ENCODE data around the gene DNAH1.
A peak's percentile ranks its signal among the peaks of the same experiment; 100 is the strongest.

The DNAH1 gene

DNA sequence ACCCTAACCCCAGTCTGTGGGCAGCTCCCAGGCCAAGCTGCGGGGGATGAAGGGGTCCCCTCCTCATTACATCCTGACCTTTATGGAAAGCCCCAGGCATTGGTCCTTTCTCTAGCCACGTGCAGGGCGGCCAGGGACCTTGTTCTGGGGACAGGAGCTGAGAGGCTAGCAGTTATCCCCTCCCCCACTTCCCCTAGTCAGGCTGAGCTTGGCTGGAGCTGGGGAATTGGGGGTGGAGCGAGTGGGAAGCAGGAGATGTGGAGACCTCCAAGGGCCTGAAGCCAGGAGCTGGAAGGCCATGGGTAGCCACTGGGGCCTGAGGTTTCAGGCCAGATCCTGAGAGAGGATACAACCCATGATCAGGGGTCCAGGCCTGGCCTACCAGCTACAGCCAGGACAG lies 45.8 kb downstream of the DNAH1 start:
- Histone ChIP-seq H3K27me3 (ENCODE audit: control insufficient read depth in 1 of 2, insufficient read depth in 1 of 2, low read length in 2 of 2) (no peaks in the 10 kb centered on the region), H3K4me3 (ENCODE audit: insufficient read depth in 1 of 2, low read depth in 1 of 2, low read length in 2 of 2) (no peak overlapping the region), H3K79me1 (replicated peaks; ENCODE audit: low read length, poor library complexity, severe bottlenecking) (no peaks in the 10 kb centered on the region), H3K18ac (ENCODE audit: low read depth in 1 of 2, low read length in 2 of 2) (no peak overlapping the region), H3K14ac (ENCODE audit: low read length in 2 of 2) (no peak overlapping the region), H4K8ac (ENCODE audit: low read length) (no peak overlapping the region), H3K36me3 (ENCODE audit: control insufficient read depth in 1 of 2, insufficient read depth in 2 of 2, low read depth in 1 of 2, low read length in 2 of 2) (peaks cover 62 to 68% of the 10 kb centered on the region in 2 experiments), H2BK15ac (ENCODE audit: low read depth, poor library complexity, severe bottlenecking) (no peak overlapping the region), H3K4me1 (ENCODE audit: control insufficient read depth, insufficient read depth, low read depth, low read length) (no peaks in the 10 kb centered on the region), H3K23ac (ENCODE audit: low read length in 2 of 2) (no peak overlapping the region), H4K91ac (ENCODE audit: low read length) (no peak overlapping the region), H2BK12ac (ENCODE audit: low read length in 2 of 2) (no peak overlapping the region), H2AK5ac (ENCODE audit: low read length, severe bottlenecking) (no peak overlapping the region), H3K27ac (ENCODE audit: low read length, poor library complexity, severe bottlenecking) (no peak overlapping the region), H3K9me3 (ENCODE audit: control insufficient read depth, low read length) (no peaks in the 10 kb centered on the region), H2BK120ac (ENCODE audit: low read depth, low read length) (no peak overlapping the region), H3K9ac (ENCODE audit: low read length) (no peak overlapping the region), H2BK5ac (ENCODE audit: low read depth, low read length, poor library complexity, severe bottlenecking) (no peak overlapping the region), H2AFZ (ENCODE audit: low read depth, low read length) (no peak overlapping the region), H3K4me2 (ENCODE audit: low read length, poor library complexity, severe bottlenecking) (no peak overlapping the region), H3K4ac (ENCODE audit: low read depth in 1 of 2, low read length in 2 of 2) (no peak overlapping the region)
- 70% methylated on average over 2 of the region's 4 CpGs for WGBS
- DNase-seq: no peak

DNA sequence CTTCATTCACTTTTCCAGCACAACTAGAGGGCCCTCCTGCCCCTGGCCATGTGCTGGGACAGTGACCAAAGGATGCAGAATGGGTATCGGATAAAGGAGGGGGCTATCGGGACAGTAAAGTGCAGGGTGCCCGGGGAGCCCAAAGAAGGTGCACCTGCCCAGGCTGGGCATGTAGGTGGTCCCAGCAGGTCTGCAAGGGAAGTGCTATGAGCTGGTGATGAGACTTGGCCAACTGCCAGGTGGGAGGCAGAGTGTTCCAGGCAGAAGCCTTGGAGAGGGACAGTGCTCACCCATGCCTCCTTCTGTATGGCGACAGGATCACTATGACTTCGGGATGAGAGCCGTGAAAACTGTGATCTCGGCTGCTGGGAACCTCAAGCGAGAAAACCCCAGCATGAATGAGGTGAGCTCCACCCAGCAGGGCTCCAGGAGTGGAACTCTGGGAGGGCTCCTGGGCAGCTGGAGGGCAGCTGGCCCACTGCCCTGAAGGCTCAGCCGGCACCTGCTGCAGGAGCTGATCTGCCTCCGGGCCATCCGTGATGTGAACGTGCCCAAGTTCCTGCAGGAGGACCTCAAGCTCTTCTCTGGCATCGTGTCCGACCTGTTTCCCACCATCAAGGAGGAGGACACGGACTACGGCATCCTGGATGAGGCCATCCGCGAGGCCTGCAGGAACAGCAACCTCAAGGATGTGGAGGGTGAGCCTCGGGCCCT lies 48.4 kb downstream of the DNAH1 start:
- Histone ChIP-seq H3K27me3 (ENCODE audit: control insufficient read depth in 1 of 2, insufficient read depth in 1 of 2, low read length in 2 of 2) (no peaks in the 10 kb centered on the region), H2AK5ac (ENCODE audit: low read length, severe bottlenecking) (no peak overlapping the region), H2BK120ac (ENCODE audit: low read depth, low read length) (no peak overlapping the region), H3K23ac (ENCODE audit: low read length in 2 of 2) (no peak overlapping the region), H2BK15ac (ENCODE audit: low read depth, poor library complexity, severe bottlenecking) (no peak overlapping the region), H2BK12ac (ENCODE audit: low read length in 2 of 2) (no peak overlapping the region), H3K4me2 (ENCODE audit: low read length, poor library complexity, severe bottlenecking) (no peak overlapping the region), H3K9ac (ENCODE audit: low read length) (no peak overlapping the region), H3K27ac (ENCODE audit: low read length, poor library complexity, severe bottlenecking) (no peak overlapping the region), H4K91ac (ENCODE audit: low read length) (no peak overlapping the region), H3K36me3 (ENCODE audit: control insufficient read depth in 1 of 2, insufficient read depth in 2 of 2, low read depth in 1 of 2, low read length in 2 of 2) (peaks cover 59 to 67% of the 10 kb centered on the region in 2 experiments), H3K9me3 (ENCODE audit: control insufficient read depth, low read length) (no peaks in the 10 kb centered on the region), H4K8ac (ENCODE audit: low read length) (no peak overlapping the region), H2AFZ (ENCODE audit: low read depth, low read length) (no peak overlapping the region), H3K4me3 (ENCODE audit: insufficient read depth in 1 of 2, low read depth in 1 of 2, low read length in 2 of 2) (peak overlapping the region in 1 of 2 experiments; percentile 4), H3K18ac (ENCODE audit: low read depth in 1 of 2, low read length in 2 of 2) (no peak overlapping the region), H3K79me1 (replicated peaks; ENCODE audit: low read length, poor library complexity, severe bottlenecking) (no peaks in the 10 kb centered on the region), H3K14ac (ENCODE audit: low read length in 2 of 2) (no peak overlapping the region), H3K4me1 (ENCODE audit: control insufficient read depth, insufficient read depth, low read depth, low read length) (no peaks in the 10 kb centered on the region), H2BK5ac (ENCODE audit: low read depth, low read length, poor library complexity, severe bottlenecking) (no peak overlapping the region), H3K4ac (ENCODE audit: low read depth in 1 of 2, low read length in 2 of 2) (no peak overlapping the region)
- WGBS: 93% methylated on average over 19 of the region's 19 CpGs
- DNase-seq: no peak

DNA sequence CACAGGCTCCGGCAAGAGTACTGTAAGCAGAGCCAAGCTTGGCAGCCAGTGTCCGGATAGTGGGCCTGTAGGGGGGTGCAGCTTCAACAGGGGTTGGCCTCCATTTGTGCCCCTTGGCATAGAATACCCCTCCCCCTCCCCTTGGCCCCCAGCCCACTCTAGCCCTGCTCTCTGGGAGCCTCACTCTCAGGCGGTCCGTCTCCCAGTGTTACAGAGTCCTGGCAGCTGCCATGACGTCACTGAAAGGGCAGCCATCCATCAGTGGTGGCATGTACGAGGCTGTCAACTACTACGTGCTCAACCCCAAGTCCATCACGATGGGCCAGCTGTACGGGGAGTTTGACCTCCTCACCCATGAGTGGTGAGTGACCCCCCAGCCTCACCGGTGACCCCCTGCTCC lies 50.4 kb downstream of the DNAH1 start:
- Histone ChIP-seq H3K4me1 (ENCODE audit: control insufficient read depth, insufficient read depth, low read depth, low read length) (no peaks in the 10 kb centered on the region), H3K14ac (ENCODE audit: low read length in 2 of 2) (no peak overlapping the region), H3K36me3 (ENCODE audit: control insufficient read depth in 1 of 2, insufficient read depth in 2 of 2, low read depth in 1 of 2, low read length in 2 of 2) (peaks cover 48 to 63% of the 10 kb centered on the region in 2 experiments), H3K9me3 (ENCODE audit: control insufficient read depth, low read length) (no peaks in the 10 kb centered on the region), H4K91ac (ENCODE audit: low read length) (no peak overlapping the region), H2AK5ac (ENCODE audit: low read length, severe bottlenecking) (no peak overlapping the region), H3K4ac (ENCODE audit: low read depth in 1 of 2, low read length in 2 of 2) (no peak overlapping the region), H3K4me3 (ENCODE audit: insufficient read depth in 1 of 2, low read depth in 1 of 2, low read length in 2 of 2) (no peak overlapping the region), H3K4me2 (ENCODE audit: low read length, poor library complexity, severe bottlenecking) (no peak overlapping the region), H2BK12ac (ENCODE audit: low read length in 2 of 2) (no peak overlapping the region), H4K8ac (ENCODE audit: low read length) (no peak overlapping the region), H2AFZ (ENCODE audit: low read depth, low read length) (no peak overlapping the region), H2BK5ac (ENCODE audit: low read depth, low read length, poor library complexity, severe bottlenecking) (no peak overlapping the region), H3K23ac (ENCODE audit: low read length in 2 of 2) (no peak overlapping the region), H2BK15ac (ENCODE audit: low read depth, poor library complexity, severe bottlenecking) (no peak overlapping the region), H3K79me1 (replicated peaks; ENCODE audit: low read length, poor library complexity, severe bottlenecking) (no peaks in the 10 kb centered on the region), H3K18ac (ENCODE audit: low read depth in 1 of 2, low read length in 2 of 2) (no peak overlapping the region), H2BK120ac (ENCODE audit: low read depth, low read length) (no peak overlapping the region), H3K27ac (ENCODE audit: low read length, poor library complexity, severe bottlenecking) (no peak overlapping the region), H3K9ac (ENCODE audit: low read length) (no peak overlapping the region), H3K27me3 (ENCODE audit: control insufficient read depth in 1 of 2, insufficient read depth in 1 of 2, low read length in 2 of 2) (peaks cover 0 to 14% of the 10 kb centered on the region in 2 experiments)
- WGBS: 88% methylated on average over 10 of the region's 10 CpGs
- no peak for DNase-seq

DNA sequence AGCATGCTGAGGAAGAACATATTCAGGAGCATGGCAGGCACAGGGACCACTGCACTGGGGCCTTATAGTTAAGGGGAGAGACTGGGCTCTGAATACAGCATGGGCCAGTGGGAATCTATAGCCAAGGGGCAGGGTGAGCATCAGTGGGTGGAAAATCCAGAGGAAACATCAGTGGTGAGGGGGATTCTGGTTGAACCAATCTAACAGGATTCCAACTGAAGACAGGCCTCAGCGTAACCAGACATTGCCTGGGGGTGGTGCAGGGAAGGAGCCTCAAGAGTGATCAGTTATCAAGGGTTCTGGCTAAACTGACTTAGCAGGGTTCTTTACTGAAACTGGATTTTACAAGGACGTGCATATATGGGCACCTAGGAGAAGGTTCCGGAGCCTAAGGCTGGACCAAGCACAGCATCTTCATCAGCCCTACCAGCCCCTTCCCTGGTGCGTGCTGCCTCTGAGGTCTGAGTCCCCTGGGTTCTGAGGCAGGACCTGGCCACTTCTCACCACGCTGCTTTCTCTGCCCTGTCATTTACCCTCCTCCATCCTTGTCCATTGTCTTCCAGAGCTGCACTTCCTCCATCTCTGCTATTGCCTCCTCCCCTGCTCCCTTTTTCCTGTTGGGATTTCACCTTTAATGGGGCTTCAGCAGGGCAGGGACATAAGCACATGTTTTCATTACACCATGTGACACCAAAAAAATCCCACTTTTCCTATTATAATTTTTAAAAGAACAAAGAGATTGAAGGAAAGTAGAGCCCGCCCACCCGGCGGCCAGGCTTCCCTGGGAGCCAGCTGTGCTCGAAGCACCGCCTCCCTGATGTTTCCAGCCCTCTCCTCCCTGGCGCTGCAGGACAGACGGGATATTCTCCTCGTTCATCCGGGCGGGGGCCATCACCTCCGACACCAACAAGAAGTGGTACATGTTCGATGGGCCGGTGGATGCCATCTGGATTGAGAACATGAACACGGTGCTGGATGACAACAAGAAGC lies 52.1 kb downstream of the DNAH1 start:
- no peak overlapping the region for H3K9ac ChIP-seq (ENCODE audit: low read length)
- H2BK5ac ChIP-seq (ENCODE audit: low read depth, low read length, poor library complexity, severe bottlenecking): no peak overlapping the region
- peaks cover 5% of the 10 kb centered on the region for H3K4me1 ChIP-seq (ENCODE audit: control insufficient read depth, insufficient read depth, low read depth, low read length)
- WGBS: 66% methylated on average over 19 of the region's 19 CpGs
- H3K4ac ChIP-seq (ENCODE audit: low read depth in 1 of 2, low read length in 2 of 2): no peak overlapping the region
- H2AK5ac ChIP-seq (ENCODE audit: low read length, severe bottlenecking): no peak overlapping the region
- H3K9me3 ChIP-seq (ENCODE audit: control insufficient read depth, low read length): no peaks in the 10 kb centered on the region
- H3K79me1 ChIP-seq (replicated peaks; ENCODE audit: low read length, poor library complexity, severe bottlenecking): no peaks in the 10 kb centered on the region
- H3K23ac ChIP-seq (ENCODE audit: low read length in 2 of 2): no peak overlapping the region
- H3K18ac ChIP-seq (ENCODE audit: low read depth in 1 of 2, low read length in 2 of 2): no peak overlapping the region
- H3K27me3 ChIP-seq (ENCODE audit: control insufficient read depth in 1 of 2, insufficient read depth in 1 of 2, low read length in 2 of 2): peaks cover 0 to 28% of the 10 kb centered on the region in 2 experiments
- no peak overlapping the region for H4K8ac ChIP-seq (ENCODE audit: low read length)
- H2BK120ac ChIP-seq (ENCODE audit: low read depth, low read length): no peak overlapping the region
- H4K91ac ChIP-seq (ENCODE audit: low read length): no peak overlapping the region
- no peak overlapping the region for H2BK15ac ChIP-seq (ENCODE audit: low read depth, poor library complexity, severe bottlenecking)
- DNase-seq: no peak
- no peak overlapping the region for H3K4me2 ChIP-seq (ENCODE audit: low read length, poor library complexity, severe bottlenecking)
- peaks cover 31 to 47% of the 10 kb centered on the region in 2 experiments for H3K36me3 ChIP-seq (ENCODE audit: control insufficient read depth in 1 of 2, insufficient read depth in 2 of 2, low read depth in 1 of 2, low read length in 2 of 2)
- H2AFZ ChIP-seq (ENCODE audit: low read depth, low read length): no peak overlapping the region
- no peak overlapping the region for H3K27ac ChIP-seq (ENCODE audit: low read length, poor library complexity, severe bottlenecking)
- H3K14ac ChIP-seq (ENCODE audit: low read length in 2 of 2): no peak overlapping the region
- no peak overlapping the region for H2BK12ac ChIP-seq (ENCODE audit: low read length in 2 of 2)
- no peak overlapping the region for H3K4me3 ChIP-seq (ENCODE audit: insufficient read depth in 1 of 2, low read depth in 1 of 2, low read length in 2 of 2)

Measured in mesenchymal stem cell (in vitro differentiated cells and primary cell).